OCI-LY1 (cell line): ENCODE results near the gene MAST4.

Experiments
- CTCF ChIP-seq: fragments of 200-600 bp; sonication (generic), shearing (Covaris generic); IDR thresholded peaks from 2 replicates; pipeline ENCODE4 v1.5.1; 2017; ENCODE audit warnings: mild to moderate bottlenecking, antibody characterized with exemption, low read length, moderate library complexity, mixed read lengths
- EZH2 ChIP-seq: fragments of 200-600 bp; sonication (generic), shearing (Covaris generic); IDR thresholded peaks from 2 replicates; pipeline ENCODE4 v1.8.0; 2017; ENCODE audit warnings: borderline replicate concordance, mixed run types, mild to moderate bottlenecking, antibody characterized with exemption, low read length, moderate library complexity, mixed read lengths

DNA sequence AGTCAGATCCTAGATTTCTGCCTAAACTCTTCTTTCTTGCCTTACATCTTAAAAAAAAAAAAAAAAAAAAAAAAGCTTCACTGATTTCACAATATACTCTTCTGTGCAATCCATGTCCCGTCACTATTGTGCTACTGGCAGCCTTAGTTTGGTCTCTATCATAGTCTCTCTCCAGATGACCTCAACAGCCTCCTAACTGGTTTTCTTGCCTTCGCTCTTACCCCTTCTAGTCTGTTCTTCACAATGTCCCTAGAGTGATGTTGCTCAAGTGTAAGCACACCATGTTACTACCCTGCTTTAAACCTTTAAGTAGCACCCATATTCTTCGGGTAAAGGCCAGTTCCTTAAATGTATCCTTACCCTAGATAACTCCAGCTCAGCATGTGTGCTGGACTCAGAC, 574.6 kb downstream of the MAST4 start:
- TF ChIP-seq CTCF = no peak
- no peak for TF ChIP-seq EZH2
